Measurements from ENCODE around the gene DCUN1D1. TPM values are rescaled to one million over a fixed set of nuclear protein-coding genes. Genes with fewer than 3 reads are reported as not detected.

Gene DCUN1D1
- total RNA-seq, 1 experiment from 2014 or later, result 75.3 TPM

DNA sequence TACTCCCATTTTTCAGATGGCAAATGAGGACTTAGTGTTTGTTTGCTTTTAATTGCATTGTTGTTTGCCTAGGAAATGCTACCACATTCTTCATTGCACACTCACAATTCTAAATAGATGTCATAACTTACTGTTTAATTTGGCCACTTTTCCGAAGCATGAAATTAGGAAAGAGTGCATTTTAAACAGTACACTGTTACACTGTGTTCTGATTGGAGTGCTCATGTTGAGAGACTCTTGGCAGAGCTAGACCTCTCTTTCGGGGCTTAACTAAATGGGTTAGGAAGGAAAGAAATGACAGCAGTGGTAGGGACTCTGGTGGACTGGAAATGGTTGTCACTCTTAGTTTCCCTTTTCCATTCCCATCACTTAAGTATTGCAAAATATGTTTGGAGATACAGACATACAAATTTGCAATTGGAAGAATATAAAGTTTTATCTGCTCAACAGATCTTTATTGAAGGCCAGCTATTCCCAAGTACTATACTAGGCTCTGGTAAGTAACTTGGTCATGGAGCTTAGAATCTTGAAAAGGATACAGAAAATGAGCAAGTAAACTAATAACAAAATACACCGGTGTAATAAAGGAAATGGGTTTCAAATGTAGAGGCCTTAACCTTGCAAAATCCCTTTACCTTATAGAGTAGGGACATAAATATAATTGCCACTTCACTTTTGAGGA is 90.2 kb downstream of the DCUN1D1 start:
- no peak overlapping the region for H3K4me3 ChIP-seq (ENCODE audit: low read depth, low read length, poor library complexity, severe bottlenecking)
- TF ChIP-seq EZH2 (IDR thresholded peaks at IDR 0.05; ENCODE audit: borderline replicate concordance, low read depth, low read length, poor library complexity, severe bottlenecking), result no peak
- TF ChIP-seq, protein P1, sequence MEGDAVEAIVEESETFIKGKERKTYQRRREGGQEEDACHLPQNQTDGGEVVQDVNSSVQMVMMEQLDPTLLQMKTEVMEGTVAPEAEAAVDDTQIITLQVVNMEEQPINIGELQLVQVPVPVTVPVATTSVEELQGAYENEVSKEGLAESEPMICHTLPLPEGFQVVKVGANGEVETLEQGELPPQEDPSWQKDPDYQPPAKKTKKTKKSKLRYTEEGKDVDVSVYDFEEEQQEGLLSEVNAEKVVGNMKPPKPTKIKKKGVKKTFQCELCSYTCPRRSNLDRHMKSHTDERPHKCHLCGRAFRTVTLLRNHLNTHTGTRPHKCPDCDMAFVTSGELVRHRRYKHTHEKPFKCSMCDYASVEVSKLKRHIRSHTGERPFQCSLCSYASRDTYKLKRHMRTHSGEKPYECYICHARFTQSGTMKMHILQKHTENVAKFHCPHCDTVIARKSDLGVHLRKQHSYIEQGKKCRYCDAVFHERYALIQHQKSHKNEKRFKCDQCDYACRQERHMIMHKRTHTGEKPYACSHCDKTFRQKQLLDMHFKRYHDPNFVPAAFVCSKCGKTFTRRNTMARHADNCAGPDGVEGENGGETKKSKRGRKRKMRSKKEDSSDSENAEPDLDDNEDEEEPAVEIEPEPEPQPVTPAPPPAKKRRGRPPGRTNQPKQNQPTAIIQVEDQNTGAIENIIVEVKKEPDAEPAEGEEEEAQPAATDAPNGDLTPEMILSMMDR (conservative IDR thresholded peaks at IDR 0.05; ENCODE audit: low read depth, low read length), result no peak
- intact Hi-C loops (cut with micrococcal nuclease; ENCODE audit: unreplicated experiment), result no loop called here
- H3K36me3 ChIP-seq (ENCODE audit: insufficient read depth, low read length, poor library complexity, severe bottlenecking), result peaks cover 10% of the 10 kb centered on the region
- H3K4me1 ChIP-seq (ENCODE audit: insufficient read depth, low read length, poor library complexity, severe bottlenecking), result no peaks in the 10 kb centered on the region
- no peaks in the 10 kb centered on the region for H3K9me3 ChIP-seq (ENCODE audit: low read depth, low read length, poor library complexity, severe bottlenecking)
- no peak overlapping the region for H3K27ac ChIP-seq (ENCODE audit: low read depth, low read length, poor library complexity, severe bottlenecking)
- no peaks in the 10 kb centered on the region for H3K27me3 ChIP-seq (replicated peaks; ENCODE audit: insufficient read depth, low read depth, low read length, poor library complexity)
- ChIA-PET CTCF (no interaction called here), POLR2A (ENCODE audit: low non-redundant PET) (no interaction called here)
- BruUV-seq (replicated peaks), result no TSS peak
- no peak for DNase-seq (ENCODE audit: low spot score)

Other genes starting within 250 kb of the DCUN1D1 start
- 68.7 and 70.1 TPM in 2 replicates for gene ATP11B, start 187.0 kb downstream of the DCUN1D1 start, total RNA-seq (2021)
- 19.2 and 27.4 TPM in 2 replicates for gene MCCC1, start 119.0 kb upstream of the DCUN1D1 start, total RNA-seq (2021)
- 0.70 and 1.0 TPM in 2 replicates for gene LAMP3, start 182.2 kb upstream of the DCUN1D1 start, total RNA-seq (2021)

Data from A673 (cell line).